ENCODE measurements around the gene ESM1. TPM values are rescaled to one million over a fixed set of nuclear protein-coding genes. Genes with fewer than 3 reads are reported as not detected.

Gene ESM1
- total and polyA plus RNA-seq, 5 experiments from 2014 or later, result 0.11 to 0.59 TPM; not detected in 3

- Mint-ChIP-seq H3K36me3 (no peaks in the 10 kb centered on the region), H3K4me1 (no peaks in the 10 kb centered on the region), H3K4me3 (no peak overlapping the region), H3K27me3 (peaks cover 0 to 18% (median 4%) of the 10 kb centered on the region in 5 donors), H3K9me3 (no peaks in the 10 kb centered on the region), H3K27ac (no peak overlapping the region)
- ATAC-seq (no peak), DNase-seq (no peak)
- POLR2A ChIA-PET, result no interaction called here
These were observed 52.6 kb downstream of the ESM1 start for GRCh38 chr5:54932789-54933188.

- peaks cover 0 to 18% (median 4%) of the 10 kb centered on the region in 5 donors for H3K27me3 Mint-ChIP-seq
- ATAC-seq, result no peak
These were observed 54.7 kb downstream of the ESM1 start for GRCh38 chr5:54930736-54931135.

More at GRCh38 chr5:54930736-54931135, 54.7 kb downstream of the ESM1 start:
- POLR2A ChIA-PET, result interaction anchor here (0.8 kb wide), 1 partner anchor 11 kb away, joined by 4 read pairs; no protein-coding TSS in a partner anchor
- Mint-ChIP-seq H3K9me3 (peaks cover 0 to 12% (median 9%) of the 10 kb centered on the region in 9 donors), H3K27ac (no peak overlapping the region), H3K36me3 (peaks cover 0 to 9% (median 4%) of the 10 kb centered on the region in 3 donors), H3K4me3 (no peak overlapping the region), H3K4me1 (no peaks in the 10 kb centered on the region)
- DNase-seq, result no peak

Other genes with a start within 250 kb of the ESM1 start
- gene GZMK, start 38.7 kb upstream of the ESM1 start, total RNA-seq, result 1 to 10 TPM; 4.9 to 8.5 TPM
- gene GZMK, start 38.7 kb upstream of the ESM1 start, polyA plus RNA-seq, result 100 to 1,000 TPM in 1 of 3 donors, 10 to 100 TPM in 2; 10.1 to 227 (median 21.2) TPM
- 1 to 10 TPM; 5.4 to 7.3 TPM for gene GZMA, start 117.1 kb upstream of the ESM1 start, total RNA-seq
- gene GZMA, start 117.1 kb upstream of the ESM1 start, polyA plus RNA-seq, result 100 to 1,000 TPM in 1 of 3 donors, 10 to 100 TPM in 2; 12.6 to 713 (median 35.7) TPM
- not detected for gene GPX8, start 174.6 kb upstream of the ESM1 start, total RNA-seq
- gene GPX8, start 174.6 kb upstream of the ESM1 start, polyA plus RNA-seq, result not detected
- gene CDC20B, start 187.6 kb upstream of the ESM1 start, total RNA-seq, result not detected
- gene CDC20B, start 187.6 kb upstream of the ESM1 start, polyA plus RNA-seq, result not detected
- not detected for gene MCIDAS, start 241.7 kb upstream of the ESM1 start, total RNA-seq
- not detected for gene MCIDAS, start 241.7 kb upstream of the ESM1 start, polyA plus RNA-seq
- gene CCNO, start 248.0 kb upstream of the ESM1 start, total RNA-seq, result not detected
- gene CCNO, start 248.0 kb upstream of the ESM1 start, polyA plus RNA-seq, result not detected